ENCODE measurements around the gene HDLBP. TPM values are rescaled to one million over a fixed set of nuclear protein-coding genes. Genes with fewer than 3 reads are reported as not detected.
A peak's percentile ranks its signal among the peaks of the same experiment; 100 is the strongest.

Gene HDLBP
- polyA plus RNA-seq, 3 donors = 50.4 to 73.1 (median 69.9) TPM

GRCh38 chr2:241275910-241276309 is 39.6 kb downstream of the HDLBP start:
- TF ChIP-seq, protein P1, sequence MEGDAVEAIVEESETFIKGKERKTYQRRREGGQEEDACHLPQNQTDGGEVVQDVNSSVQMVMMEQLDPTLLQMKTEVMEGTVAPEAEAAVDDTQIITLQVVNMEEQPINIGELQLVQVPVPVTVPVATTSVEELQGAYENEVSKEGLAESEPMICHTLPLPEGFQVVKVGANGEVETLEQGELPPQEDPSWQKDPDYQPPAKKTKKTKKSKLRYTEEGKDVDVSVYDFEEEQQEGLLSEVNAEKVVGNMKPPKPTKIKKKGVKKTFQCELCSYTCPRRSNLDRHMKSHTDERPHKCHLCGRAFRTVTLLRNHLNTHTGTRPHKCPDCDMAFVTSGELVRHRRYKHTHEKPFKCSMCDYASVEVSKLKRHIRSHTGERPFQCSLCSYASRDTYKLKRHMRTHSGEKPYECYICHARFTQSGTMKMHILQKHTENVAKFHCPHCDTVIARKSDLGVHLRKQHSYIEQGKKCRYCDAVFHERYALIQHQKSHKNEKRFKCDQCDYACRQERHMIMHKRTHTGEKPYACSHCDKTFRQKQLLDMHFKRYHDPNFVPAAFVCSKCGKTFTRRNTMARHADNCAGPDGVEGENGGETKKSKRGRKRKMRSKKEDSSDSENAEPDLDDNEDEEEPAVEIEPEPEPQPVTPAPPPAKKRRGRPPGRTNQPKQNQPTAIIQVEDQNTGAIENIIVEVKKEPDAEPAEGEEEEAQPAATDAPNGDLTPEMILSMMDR (IDR thresholded peaks at IDR 0.05) = no peak
- no peak overlapping the region for H2AFZ ChIP-seq (ENCODE audit: insufficient read depth, low read depth, low read length, poor library complexity, severe bottlenecking)
- no peaks in the 10 kb centered on the region for H3K9me3 ChIP-seq (replicated peaks in 1 of 2; ENCODE audit: control insufficient read depth in 1 of 2, insufficient read depth in 1 of 2, low read length in 2 of 2)
- peaks cover 0 to 8% of the 10 kb centered on the region in 2 donors for H3K36me3 ChIP-seq (replicated peaks in 1 of 2; ENCODE audit: control insufficient read depth in 1 of 2, insufficient read depth in 2 of 2, low read length in 2 of 2)
- no peak overlapping the region for H3K27ac ChIP-seq (ENCODE audit: low read depth in 1 of 2, low read length in 2 of 2)
- H3K4me2 ChIP-seq (replicated peaks; ENCODE audit: extremely low read depth, low read length, poor library complexity, severe bottlenecking) = no peak overlapping the region
- no CpG with 5 or more reads among the region's 1 CpG for WGBS (ENCODE audit: insufficient coverage)
- H3K9ac ChIP-seq (ENCODE audit: insufficient read depth, low read length, poor library complexity, severe bottlenecking) = no peak overlapping the region
- H3K79me2 ChIP-seq (ENCODE audit: insufficient read depth, low read length) = peaks cover 86% of the 10 kb centered on the region
- peaks cover 86% of the 10 kb centered on the region for H4K20me1 ChIP-seq (ENCODE audit: insufficient read depth, low read length)
- no peak overlapping the region for H3K4me3 ChIP-seq (replicated peaks in 1 of 3; ENCODE audit: low read depth in 2 of 3, low read length in 3 of 3)
- peaks cover 1 to 3% (median 2%) of the 10 kb centered on the region in 3 donors for H3K27me3 Mint-ChIP-seq (ENCODE audit: low read depth in 3 of 3)
- peaks cover 13 to 23% of the 10 kb centered on the region in 2 donors for H3K4me1 ChIP-seq (ENCODE audit: control insufficient read depth in 1 of 2, insufficient read depth in 2 of 2, low read length in 2 of 2)
- peak overlapping the region in 1 of 7 donors; percentile 33 for H3K27ac Mint-ChIP-seq
- H3K4me3 Mint-ChIP-seq = no peak overlapping the region
- no peaks in the 10 kb centered on the region for H3K27me3 ChIP-seq (ENCODE audit: control insufficient read depth in 2 of 2, insufficient read depth in 2 of 2, low read length in 2 of 2)
- H3K4me1 Mint-ChIP-seq = peaks cover 35% of the 10 kb centered on the region
- H3K9me3 Mint-ChIP-seq = peaks cover 0 to 3% (median 0%) of the 10 kb centered on the region in 7 donors
- DNase-seq = no peak
- intact Hi-C loops (cut with micrococcal nuclease) = loop anchor here in 1 of 2 donors (10.0 kb wide), 1 partner anchor 79 kb away; the partner anchor contains the start of gene FARP2
- H3K36me3 Mint-ChIP-seq = peaks cover 4 to 9% of the 10 kb centered on the region in 2 donors

- Histone ChIP-seq H3K4me3 (replicated peaks in 1 of 3; ENCODE audit: low read depth in 2 of 3, low read length in 3 of 3) (no peak overlapping the region), H3K27me3 (ENCODE audit: control insufficient read depth in 2 of 2, insufficient read depth in 2 of 2, low read length in 2 of 2) (no peaks in the 10 kb centered on the region), H3K27ac (ENCODE audit: low read depth in 1 of 2, low read length in 2 of 2) (no peak overlapping the region), H3K9ac (ENCODE audit: insufficient read depth, low read length, poor library complexity, severe bottlenecking) (no peak overlapping the region), H3K4me1 (ENCODE audit: control insufficient read depth in 1 of 2, insufficient read depth in 2 of 2, low read length in 2 of 2) (peaks cover 17 to 27% of the 10 kb centered on the region in 2 donors), H3K36me3 (replicated peaks in 1 of 2; ENCODE audit: control insufficient read depth in 1 of 2, insufficient read depth in 2 of 2, low read length in 2 of 2) (peaks cover 0 to 8% of the 10 kb centered on the region in 2 donors), H4K20me1 (ENCODE audit: insufficient read depth, low read length) (peaks cover 86% of the 10 kb centered on the region), H2AFZ (ENCODE audit: insufficient read depth, low read depth, low read length, poor library complexity, severe bottlenecking) (no peak overlapping the region), H3K79me2 (ENCODE audit: insufficient read depth, low read length) (peaks cover 86% of the 10 kb centered on the region), H3K9me3 (replicated peaks in 1 of 2; ENCODE audit: control insufficient read depth in 1 of 2, insufficient read depth in 1 of 2, low read length in 2 of 2) (no peaks in the 10 kb centered on the region), H3K4me2 (replicated peaks; ENCODE audit: extremely low read depth, low read length, poor library complexity, severe bottlenecking) (no peak overlapping the region)
- DNase-seq = no peak
- no CpG with 5 or more reads among the region's 1 CpG for WGBS (ENCODE audit: insufficient coverage)
- H3K27ac Mint-ChIP-seq = no peak overlapping the region
- peaks cover 4 to 9% of the 10 kb centered on the region in 2 donors for H3K36me3 Mint-ChIP-seq
- H3K27me3 Mint-ChIP-seq (ENCODE audit: low read depth in 3 of 3) = peaks cover 1 to 3% (median 2%) of the 10 kb centered on the region in 3 donors
- intact Hi-C loops (cut with micrococcal nuclease) = loop anchor here in 1 of 2 donors (10.0 kb wide), 1 partner anchor 79 kb away; the partner anchor contains the start of gene FARP2
- TF ChIP-seq, protein P1 (IDR thresholded peaks at IDR 0.05) = no peak
- H3K4me1 Mint-ChIP-seq = peaks cover 39% of the 10 kb centered on the region
- H3K4me3 Mint-ChIP-seq = no peak overlapping the region
- peaks cover 0 to 3% (median 0%) of the 10 kb centered on the region in 7 donors for H3K9me3 Mint-ChIP-seq
Observed at GRCh38 chr2:241275504-241275903, 40.0 kb downstream of the HDLBP start.
